GM23338 (cell line): ENCODE data around the gene MORC2.

Source experiments
- CREB1 ChIP-seq: fragments of 250-450 bp; sonication (Bioruptor Pico); IDR thresholded peaks from 2 replicates; pipeline ENCODE4 v1.5.0; 2020; ENCODE audit warnings: low read depth, mild to moderate bottlenecking, moderate library complexity
- EZH2 ChIP-seq: fragments of 200-600 bp; sonication (generic); IDR thresholded peaks from one replicate; pipeline ENCODE4 v1.8.0; 2017; ENCODE audit warnings: antibody characterized with exemption, mild to moderate bottlenecking, low read depth; ENCODE audit not compliant: unreplicated experiment
- EZH2phosphoT487 ChIP-seq: fragments of 200-600 bp; sonication (generic); IDR thresholded peaks from one replicate; pipeline ENCODE4 v1.8.1; 2018; ENCODE audit warnings: antibody characterized with exemption; ENCODE audit not compliant: unreplicated experiment
- POLR2AphosphoS5 ChIP-seq: IDR thresholded peaks from 2 replicates; pipeline ENCODE4 v1.6.1; 2016; ENCODE audit warnings: antibody characterized with exemption, low read depth
- ZNF331 ChIP-seq: fragments of 250-450 bp; sonication (Bioruptor Pico); IDR thresholded peaks from 2 replicates; pipeline ENCODE4 v1.5.0; 2020; ENCODE audit warnings: low read depth, mild to moderate bottlenecking, moderate library complexity
- TF ChIP-seq, protein P1 (sequence below), 2 experiments: fragments of 200-600 bp in 1 of 2; sonication (generic) in 1 of 2; conservative IDR thresholded peaks; 2 replicates each; pipeline versions ENCODE4 v1.5.1 to v1.6.1; 2016 to 2017; ENCODE audit warnings: antibody characterized with exemption in 2 of 2, low read depth in 2 of 2, mild to moderate bottlenecking in 2 of 2, moderate library complexity in 1 of 2

DNA sequence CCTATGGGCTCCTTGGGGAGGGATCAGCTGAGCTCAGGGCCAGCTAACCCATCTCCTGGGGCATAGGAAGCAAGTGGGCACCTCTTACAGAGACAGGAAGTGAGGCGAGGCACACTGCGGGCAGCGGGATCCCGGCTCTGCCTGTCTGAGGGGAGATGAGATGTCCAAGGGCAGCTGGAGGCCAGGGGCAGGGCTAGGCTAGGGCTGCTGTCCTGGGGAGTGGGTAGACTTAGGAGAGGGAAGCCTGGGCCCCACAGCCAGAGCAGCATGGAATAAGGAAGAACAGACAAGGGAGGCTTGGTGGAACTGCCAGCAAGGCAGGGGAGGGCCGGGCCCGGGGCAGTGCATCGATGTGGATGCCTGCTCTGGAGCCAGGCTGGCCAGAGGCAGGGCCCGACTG, 76.3 kb downstream of the MORC2 start:
- TF ChIP-seq POLR2AphosphoS5 (no peak), EZH2 (no peak), CREB1 (CRISPR knock-in tag) (no peak), EZH2phosphoT487 (no peak), ZNF331 (CRISPR knock-in tag) (no peak)
- TF ChIP-seq, protein P1, sequence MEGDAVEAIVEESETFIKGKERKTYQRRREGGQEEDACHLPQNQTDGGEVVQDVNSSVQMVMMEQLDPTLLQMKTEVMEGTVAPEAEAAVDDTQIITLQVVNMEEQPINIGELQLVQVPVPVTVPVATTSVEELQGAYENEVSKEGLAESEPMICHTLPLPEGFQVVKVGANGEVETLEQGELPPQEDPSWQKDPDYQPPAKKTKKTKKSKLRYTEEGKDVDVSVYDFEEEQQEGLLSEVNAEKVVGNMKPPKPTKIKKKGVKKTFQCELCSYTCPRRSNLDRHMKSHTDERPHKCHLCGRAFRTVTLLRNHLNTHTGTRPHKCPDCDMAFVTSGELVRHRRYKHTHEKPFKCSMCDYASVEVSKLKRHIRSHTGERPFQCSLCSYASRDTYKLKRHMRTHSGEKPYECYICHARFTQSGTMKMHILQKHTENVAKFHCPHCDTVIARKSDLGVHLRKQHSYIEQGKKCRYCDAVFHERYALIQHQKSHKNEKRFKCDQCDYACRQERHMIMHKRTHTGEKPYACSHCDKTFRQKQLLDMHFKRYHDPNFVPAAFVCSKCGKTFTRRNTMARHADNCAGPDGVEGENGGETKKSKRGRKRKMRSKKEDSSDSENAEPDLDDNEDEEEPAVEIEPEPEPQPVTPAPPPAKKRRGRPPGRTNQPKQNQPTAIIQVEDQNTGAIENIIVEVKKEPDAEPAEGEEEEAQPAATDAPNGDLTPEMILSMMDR (conservative IDR thresholded peaks at IDR 0.05; ENCODE audit: low read depth in 2 of 2) = no peak
